HG03097 (cell line): ENCODE data around the gene SLC35C1.

Source experiments
- ATAC-seq: cut with Tn5 transposase; IDR thresholded peaks from one replicate; pipeline ENCODE4 v1.9.1; 2021; ENCODE audit not compliant: unreplicated experiment, low FRiP score

The SLC35C1 gene

DNA sequence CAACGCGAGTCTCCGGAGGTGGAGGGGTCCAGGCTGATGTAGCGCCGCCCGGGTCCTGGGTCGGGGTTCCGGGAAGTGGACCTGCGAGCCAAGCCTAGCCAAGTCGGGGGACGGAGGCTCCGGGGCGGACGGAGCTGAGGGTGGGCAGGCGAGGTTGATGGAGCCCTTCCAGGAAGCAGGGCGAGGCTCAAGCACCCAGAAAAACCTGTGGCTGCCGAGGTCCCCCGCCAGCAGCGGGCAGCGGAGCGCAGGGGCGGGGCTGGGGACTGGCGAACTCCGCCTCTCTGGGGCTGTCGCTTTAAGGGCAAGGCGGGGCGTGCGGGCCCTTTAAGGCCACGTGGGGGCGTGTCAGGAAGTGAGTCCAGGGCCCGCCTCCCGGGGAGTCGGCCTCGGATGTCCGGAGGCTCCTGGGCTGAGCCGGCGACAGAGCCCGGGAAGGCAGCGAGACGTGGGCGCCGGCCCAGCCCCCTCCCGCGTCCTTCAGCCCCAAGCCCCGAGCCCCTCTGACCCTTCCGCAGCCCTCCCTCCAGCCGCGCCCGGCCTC is at the start of gene SLC35C1:
Gene SLC35C1, plus strand, starts transcription at position 389 of the 544 bp plus-strand sequence. CDS start 653 bp downstream, outside the sequence.
- peak; percentile 94 for ATAC-seq

DNA sequence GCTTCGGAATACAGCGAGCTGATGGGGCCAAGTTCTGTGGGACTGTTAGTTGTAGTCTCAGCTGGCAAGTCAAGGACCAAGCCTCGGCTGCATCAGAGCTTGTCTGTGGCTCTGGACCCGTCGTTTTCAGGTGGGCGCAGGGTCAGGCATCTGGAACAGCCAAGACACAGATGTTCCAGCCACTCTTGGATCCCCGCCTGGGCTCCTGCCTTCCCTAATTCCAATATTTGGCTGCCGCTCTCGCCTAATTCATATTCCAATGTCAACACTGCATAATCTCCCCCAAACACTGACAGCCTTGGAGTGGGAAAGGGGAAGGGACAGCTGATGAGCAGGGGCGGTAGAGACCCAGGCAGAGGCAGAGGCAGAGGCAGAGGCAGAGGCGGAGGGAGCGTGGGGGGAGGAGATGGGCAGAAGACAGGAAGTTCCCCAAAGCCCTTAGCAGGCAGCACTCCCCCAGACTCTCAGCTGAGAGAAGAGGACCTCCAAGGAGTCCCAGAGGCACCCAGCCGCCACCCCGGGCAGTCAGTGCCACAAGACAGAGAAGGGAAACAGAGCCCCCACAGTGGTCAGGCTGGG is 49.6 kb upstream of the SLC35C1 start:
- no peak for ATAC-seq

- ATAC-seq: no peak
Observed at GRCh38 chr11:45756384-45757010, 48.5 kb upstream of the SLC35C1 start.

GRCh38 chr11:45757672-45758071 is 47.3 kb upstream of the SLC35C1 start:
- ATAC-seq: no peak

GRCh38 chr11:45761659-45762058 is 43.3 kb upstream of the SLC35C1 start:
- ATAC-seq: no peak

DNA sequence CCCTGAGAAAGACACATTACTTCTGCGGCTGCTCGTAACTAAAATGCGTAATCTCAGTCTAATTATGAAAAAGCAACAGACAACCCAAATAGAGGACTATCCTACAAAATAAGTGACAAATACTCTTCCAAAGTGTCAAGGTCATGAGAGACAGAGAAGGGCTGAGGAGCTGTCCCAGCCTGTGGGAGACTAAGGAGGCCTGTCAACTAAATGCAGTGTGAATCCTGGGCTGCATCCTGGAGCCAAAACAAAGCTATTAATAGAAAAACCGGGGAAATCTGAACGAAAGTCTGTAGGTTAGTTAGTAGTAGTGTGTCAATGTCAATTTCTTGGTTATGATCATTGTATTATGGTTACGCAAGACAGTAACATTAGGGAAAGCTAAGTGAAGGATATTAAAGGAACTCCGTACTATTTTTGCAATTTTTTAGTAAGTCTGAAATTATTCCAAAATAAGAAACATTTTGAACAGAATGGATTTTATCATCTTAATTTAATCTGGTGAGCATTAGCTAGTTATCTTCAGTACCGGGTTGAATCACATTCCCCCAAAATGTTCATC is 39.8 kb upstream of the SLC35C1 start:
- ATAC-seq: no peak

DNA sequence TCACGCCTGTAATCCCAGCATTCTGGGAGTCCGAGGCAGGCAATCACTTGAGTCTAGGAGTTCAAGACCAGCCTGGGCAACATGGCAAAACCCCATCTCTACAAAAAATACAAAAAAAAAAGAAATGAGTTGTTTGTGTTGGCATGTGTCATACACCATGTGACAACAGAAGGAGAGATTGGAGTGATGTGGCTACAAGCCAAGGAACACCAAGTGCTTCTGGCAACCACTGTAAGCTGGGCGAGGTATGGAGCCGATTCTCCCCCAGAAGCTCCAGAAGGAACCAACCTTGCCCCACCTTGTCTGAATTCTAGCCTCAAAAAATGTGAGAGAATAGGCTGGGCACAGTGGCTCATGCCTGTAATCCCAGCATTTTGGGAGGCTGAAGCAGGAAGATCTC is 39.1 kb upstream of the SLC35C1 start:
- ATAC-seq: no peak

DNA sequence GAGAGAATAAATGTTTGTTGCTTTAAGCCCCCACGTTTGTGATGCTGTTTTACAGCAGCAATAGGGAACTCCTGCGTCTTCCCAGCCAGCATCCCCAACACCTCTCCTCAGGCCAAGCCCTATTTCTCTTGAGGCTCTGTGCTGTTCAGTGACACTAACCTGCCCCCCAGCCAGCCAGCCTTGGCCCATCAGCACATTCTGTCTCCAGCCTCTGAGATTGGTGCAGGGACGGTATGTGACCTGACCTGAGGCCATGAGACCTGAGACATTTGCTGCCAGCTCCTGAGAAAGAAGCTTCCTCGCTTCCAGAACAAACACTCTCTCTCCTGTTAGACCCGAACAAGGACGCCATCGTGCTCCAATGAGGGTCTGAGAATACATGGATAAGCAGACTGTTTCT is 38.5 kb upstream of the SLC35C1 start:
- no peak for ATAC-seq

DNA sequence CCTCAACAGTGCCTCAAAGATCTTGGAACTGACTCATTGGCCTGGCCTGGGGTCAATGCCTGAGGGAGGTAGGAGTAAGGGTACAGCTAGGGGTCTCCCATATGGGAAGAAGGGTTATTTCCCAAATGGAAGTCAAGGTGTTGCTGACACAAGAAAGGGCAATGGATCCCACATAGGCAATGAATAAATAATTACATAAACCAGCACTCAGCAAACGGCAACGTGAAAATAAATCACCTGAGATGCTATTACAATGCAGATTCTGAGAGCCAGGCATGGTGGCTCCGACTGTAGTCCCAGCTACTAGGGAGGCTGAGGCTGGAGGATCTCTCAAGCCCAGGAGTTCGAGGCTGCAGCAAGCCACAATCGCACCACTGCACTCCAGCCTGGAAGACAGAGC is 36.5 kb upstream of the SLC35C1 start:
- ATAC-seq: no peak

DNA sequence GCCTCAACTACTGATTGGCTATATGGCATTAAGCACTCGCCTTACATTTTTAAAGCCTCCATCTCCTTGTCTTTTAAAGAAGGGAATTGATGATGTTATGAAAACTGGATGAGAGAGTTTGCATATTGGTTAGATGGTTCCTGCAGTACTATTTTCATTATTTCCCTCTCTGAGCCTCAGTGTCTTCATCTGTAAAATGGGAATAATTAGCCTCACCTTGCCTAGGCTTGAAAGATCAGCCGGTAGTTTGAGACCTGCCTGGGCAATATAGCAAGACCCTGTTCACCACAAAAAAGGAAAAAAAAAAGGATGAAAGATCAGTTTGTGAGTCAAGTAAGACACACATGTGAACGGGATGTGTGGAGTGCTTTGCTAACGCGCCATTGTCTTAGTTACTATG is 35.0 kb upstream of the SLC35C1 start:
- ATAC-seq: no peak

GRCh38 chr11:45771193-45771565 is 33.8 kb upstream of the SLC35C1 start:
- peak; percentile 37 for ATAC-seq

DNA sequence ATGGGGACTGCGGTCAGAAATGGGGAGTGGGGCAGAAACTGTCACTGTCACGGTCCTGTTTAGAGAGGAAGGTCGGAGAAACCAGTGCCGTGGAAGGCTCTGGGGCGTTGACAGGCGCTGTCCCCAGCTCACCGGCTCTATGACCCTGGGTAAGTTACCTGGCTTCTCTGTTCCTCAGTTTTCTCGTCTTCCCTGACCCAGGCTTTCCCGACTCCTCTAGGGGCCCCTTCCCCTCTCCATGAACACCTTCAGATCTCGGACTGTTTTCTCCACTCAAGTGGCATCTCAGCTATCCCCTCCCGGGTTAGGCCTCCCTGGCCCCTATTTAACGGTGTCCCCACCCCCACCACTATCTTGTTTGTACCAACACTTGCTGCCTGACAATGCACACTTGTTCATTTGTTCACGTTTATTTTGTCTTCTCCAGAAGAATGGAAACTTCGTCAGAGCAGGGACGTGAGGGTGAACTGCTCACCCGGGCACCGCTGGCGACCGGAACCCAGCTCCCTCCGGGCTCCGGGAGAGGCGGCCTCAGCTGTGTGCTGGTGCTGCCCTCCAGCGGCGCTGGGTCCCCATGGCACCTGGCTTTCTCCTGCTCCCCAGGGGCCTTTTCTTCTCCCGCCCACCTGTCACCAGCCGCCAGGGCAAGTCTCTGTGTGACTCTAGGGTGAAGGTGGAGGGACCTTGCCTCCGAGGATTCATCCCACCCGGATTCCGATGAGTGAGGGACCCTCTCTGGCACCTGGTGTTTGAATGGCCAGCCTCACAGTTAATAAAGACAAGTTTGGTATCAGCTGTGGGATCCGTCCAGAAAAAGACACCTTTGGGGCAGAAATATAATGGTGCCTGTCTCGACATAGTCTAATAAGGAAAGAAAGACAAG is 33.1 kb upstream of the SLC35C1 start:
- peak; percentile 79 for ATAC-seq

DNA sequence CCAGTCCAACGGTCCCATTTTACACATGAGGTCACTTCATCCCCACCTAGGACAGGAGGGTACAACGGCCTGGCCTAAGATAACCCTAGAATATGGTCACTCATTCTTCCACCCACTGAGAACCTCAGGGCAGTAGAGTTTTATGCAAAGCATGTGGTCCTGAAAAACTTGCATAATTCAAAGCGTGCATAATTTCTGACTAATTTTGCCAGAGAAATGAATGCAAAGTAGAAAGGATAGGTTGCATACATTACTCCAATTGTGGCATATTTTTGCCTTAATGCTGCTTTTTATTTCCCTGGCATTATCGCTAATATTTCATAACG is 32.5 kb upstream of the SLC35C1 start:
- no peak for ATAC-seq

DNA sequence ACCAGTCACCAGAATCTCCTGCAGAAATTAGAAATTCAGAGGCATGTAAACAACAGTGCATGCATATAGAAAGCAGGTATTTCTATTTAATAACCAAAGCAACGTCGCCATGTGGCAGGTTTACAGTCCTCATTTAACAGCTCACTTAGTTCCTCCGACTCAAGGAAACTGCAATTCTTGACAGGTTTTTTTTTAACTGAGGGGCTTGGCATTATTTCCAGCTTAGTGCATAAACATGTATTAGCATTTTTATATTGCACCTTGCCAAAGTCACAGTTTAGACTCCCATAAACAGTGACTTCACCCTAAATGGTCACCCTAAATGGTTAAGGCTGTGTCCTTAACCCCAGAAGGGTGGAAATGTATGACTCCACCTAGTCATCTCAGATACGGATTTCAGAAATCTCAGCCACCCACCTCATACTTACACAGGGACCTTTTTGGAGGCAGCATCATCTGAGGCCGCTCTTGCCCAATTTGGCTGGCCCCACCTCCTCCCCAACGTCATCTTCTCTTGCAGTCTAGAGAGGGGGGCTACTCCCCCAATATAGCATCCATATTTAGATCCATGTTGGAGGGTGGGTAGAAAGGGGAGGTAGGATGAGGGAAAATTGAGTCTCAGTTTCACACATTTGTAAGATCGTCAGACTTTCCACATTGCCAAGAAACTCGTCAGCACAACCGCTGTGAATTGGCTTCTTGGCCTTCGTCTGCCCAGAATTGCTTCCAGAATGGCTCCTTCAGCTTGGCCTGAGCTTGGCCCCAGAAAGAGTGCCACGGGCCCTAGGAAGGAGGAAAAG is 31.8 kb upstream of the SLC35C1 start:
- no peak for ATAC-seq

DNA sequence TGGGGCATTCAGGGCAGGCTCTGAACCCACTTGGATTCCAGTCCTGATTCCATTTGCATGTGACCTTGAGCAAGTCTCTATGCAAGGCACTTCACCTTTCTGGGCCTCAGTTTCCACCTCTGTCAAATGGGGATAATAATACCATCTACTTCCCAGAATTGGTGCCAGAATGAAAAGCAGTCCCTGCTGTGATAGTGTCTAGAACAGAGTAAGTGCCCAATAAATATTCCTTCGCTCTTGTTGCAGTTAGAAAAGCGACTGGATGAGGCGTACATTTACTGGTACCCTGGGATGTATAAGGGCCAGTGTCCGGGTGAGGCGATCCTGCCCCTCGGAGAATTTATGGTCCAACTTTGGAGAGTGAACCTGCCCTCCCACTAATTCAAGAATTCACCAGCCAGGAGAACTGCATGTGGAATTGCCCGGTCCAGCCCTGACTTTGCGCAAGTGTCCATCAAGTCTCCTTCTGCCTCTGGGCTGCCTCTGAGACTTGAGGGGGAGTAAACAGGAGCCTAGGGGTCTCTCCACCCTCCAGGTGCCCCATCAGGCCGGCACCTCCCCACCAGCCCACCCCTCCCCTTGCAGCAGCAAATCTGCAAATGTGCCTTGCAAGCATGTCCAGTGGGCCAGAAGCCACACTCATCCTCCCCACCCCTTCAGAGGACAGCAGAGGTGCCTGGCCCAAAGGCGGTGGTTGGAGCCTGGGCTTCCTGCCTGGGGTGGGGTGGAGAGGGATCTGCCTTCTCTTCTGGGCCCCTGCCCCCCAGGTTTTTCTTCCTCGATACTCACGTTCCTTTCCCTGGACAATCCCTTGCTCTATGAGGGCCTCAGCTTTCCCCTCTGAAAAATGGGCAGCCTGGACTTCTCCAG is 30.9 kb upstream of the SLC35C1 start:
- ATAC-seq: no peak

DNA sequence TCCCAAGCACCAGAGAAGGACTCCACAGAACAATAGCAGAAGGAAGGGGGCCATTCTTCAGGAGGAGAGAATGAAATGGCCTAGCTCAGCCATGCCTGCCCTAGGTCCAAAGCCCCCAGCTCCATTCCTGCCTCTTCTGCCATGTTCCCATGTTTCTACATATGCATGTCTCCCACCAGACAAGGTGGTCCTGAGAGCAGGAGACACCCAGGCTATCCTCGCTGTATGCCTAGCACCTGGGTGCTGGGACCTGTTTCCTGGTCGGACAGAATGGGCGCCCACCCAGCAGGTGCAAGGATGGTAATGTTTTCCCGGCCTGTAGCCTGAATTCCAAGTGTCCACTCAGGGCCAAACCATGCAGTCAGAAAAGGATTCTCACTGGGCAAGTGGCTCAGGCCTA is 30.2 kb upstream of the SLC35C1 start:
- no peak for ATAC-seq

- no peak for ATAC-seq
Observed at GRCh38 chr11:45777127-45777969, 27.6 kb upstream of the SLC35C1 start.

DNA sequence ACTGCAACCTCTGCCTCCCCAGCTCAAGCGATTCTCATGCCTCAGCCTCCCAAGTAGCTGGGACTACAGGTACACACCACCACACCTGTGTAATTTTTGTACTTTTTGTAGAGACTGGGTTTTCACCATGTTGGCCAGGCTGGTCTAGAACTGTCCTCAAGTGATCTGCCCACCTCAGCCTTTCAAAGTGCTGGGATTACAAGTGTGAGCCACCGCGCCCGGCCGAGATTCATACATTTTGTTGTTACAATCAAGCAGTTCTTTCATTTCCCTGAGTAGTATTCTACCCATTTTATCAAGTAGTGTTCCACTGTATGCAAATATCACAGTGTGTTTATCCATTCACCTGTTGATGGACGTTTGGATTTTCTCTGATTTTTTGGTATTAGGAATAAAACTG is 26.6 kb upstream of the SLC35C1 start:
- ATAC-seq: no peak

GRCh38 chr11:45779602-45780001 is 25.3 kb upstream of the SLC35C1 start:
- no peak for ATAC-seq
